ENCODE results near the gene FER.

The FER gene

DNA sequence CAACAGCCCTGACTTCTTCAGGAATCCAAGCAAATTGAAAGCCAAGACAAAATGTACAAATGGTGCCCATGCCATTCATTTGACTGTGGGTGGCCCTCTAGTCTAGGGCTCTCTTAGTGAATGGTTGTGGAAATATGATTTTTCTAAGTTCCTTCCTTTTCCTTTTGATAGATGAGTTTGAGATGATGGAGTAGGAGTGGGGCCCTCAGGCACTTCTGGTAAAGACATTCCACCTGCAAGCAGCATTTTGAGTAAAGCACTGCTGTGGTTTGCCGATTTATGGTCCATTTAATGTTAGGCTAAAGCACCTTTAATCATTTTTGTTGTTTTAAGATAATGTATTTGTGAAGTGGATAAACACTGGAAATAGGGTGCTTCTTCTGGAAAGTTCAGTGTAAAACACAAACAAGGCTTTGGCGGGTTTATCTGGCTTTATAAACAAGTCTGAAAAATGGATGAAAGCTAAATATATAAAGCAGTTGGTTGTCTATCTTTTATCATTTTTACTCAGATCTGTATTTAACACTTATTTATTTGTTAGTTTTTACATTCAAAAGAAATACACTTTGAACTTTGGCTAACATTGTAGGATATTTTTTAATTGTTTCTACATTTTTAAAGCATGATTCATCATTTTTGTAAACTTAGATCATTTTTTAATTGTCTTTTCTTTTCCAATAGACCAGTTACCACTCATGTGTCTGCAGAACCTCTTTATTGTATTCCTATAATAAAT lies 448.6 kb downstream of the FER start:
- no peak for DNase-seq

DNA sequence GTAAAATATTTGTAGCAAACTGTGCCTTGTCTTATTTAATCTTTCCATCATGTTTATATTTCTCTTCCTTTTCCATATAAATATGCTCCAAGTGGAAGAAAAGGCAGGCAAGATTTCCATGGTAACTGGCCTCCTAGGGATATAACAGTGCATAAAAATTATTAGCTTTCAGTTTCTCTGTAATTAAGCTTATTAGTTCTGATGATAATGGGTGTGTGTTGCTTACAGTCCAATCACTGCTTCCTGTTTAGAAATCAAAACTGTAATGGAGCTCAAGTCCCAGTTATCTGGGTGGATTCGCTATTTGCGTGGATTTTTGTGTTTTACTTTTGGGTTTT lies 449.1 kb downstream of the FER start:
- DNase-seq = no peak

DNA sequence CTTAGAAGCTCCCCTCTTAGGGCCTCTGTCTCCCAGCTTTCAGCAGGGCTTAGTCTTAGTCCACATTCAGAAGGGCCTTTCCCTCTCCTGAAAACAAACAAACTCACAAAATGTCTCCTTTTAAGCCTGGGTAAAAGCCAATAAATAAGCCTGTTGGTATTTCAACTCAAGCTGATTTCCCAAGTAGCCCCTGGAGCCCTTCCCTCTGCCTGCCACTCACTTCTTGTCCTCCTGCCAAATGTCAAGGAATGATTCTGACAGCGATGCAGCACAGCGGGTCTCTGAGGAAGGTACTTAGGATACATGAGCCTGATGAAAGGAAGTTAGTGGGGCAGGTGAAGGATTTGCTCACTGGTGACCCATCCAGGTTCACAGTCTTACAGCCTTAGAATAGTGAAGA lies 451.6 kb downstream of the FER start:
- no peak for DNase-seq

DNA sequence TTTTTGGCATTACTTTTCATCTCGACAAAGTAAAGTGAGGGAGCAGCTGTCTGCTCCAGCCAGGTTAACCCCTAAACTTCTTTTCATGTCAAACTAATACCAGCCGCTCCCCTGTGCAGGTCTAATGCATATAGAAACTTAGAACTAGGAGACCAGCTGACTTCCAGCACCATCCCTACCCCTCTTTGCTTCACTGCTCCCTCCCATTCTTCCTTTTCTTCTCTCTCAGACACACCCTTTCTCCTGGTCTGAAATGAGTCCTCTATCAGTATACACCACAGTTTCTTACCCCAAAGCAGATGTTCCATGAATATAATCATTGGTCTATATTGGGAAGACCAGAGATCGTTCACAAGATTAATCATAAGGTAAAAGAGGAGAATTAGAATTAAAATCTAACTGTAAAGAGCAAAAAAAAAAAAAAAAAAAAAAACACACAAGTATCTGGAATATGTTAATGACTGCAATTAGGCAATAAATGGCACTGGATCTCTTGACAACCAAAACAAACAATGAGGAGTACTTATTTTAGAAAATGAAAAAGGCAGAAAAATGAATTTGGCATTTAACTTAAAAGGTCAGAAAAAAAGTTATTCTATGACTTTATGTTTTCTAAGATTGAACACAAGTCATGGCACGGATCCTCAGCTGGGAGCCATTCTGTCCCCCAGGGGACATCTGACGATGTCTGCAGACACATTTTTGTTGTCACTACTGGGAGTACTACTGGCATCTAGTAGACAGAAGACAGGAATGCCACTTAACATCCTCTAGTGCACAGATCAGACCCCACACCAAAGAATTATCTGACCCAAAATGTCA lies 452.3 kb downstream of the FER start:
- no peak for DNase-seq

DNA sequence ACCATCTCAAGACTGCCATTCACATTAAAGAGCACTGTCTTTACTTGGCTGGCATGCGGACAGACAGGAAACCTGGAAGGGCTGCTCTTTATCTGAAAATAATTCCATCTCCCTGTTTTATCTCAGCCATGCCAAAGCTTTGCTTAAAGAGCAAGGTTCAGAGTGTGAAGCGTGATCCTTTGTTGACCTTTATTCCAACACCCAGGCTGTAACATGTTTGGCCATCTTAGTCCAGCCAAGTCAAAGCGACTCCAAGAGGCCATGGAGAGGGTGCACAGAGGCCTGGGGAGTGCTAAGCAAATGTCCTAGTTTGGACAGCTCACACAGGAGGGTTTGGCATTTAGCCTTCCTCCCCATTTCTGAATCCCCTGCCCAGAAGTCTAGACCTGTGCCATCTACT lies 467.3 kb downstream of the FER start:
- no peak for DNase-seq

DNA sequence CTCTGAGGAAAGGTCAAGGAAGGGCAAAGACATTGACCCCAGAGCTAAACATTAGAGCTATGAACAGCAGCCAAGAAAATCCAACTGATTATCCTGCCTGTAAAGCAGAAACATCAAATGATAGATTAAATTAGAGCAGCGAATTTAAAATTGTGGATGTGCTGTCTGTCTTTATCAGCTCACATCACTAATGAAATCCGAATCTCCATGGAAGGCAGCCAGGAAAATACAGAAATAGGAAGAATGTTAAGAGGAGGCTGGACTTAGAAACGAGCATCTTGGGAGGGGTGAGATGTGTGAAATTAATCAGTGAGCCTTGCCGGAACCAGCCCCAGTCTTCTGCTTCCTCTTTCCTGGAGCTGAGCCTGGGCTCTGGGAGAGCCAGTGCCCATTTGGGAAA lies 471.1 kb downstream of the FER start:
- no peak for DNase-seq

DNA sequence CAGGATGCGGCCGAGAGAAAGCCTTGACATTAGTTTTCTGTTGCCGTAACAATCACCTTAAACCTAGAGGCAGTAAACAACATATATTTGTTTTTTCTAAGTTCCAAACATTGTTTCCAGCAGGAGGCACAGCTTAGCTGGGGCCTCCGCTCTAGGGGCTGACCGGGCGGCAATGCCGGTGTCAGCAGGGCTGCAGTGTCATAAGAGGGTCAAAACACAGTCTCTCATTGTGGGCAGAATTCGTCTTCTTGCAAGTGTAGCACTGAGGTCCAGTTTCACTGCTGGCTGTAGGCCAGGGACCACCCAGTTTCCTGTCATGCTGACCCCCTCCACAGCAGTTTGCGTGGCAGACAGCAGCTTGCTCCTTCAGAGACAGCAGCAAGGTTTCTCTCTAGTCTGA lies 475.8 kb downstream of the FER start:
- no peak for DNase-seq

DNA sequence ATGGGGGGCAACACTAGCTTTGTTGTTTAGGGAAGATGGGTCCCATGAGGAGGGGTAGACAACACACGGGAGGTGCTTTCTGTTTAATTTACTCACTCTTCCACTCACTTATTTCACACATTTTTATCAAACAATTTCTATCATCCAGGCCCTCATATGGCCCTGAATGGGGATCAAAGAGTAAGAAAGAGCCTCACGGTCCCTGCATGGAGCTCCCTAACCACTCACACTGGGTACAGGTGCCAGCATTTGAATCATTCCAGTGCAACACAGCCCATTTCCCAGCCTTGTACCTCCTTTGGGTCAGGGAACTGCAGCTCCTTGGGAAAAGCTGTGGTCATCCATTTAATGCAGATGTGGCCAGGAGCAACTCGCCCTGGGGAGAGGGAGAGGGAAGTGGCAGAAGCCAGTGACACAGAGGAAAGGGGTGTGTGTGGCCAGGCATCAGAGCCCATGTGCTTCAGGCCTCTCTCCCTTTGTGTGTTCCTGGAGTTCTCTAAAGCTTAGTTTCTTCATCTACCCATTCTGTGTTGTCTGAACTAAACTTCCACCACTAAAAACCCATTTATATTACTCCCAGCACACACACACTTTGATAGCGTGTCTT lies 476.7 kb downstream of the FER start:
- DNase-seq = no peak

DNA sequence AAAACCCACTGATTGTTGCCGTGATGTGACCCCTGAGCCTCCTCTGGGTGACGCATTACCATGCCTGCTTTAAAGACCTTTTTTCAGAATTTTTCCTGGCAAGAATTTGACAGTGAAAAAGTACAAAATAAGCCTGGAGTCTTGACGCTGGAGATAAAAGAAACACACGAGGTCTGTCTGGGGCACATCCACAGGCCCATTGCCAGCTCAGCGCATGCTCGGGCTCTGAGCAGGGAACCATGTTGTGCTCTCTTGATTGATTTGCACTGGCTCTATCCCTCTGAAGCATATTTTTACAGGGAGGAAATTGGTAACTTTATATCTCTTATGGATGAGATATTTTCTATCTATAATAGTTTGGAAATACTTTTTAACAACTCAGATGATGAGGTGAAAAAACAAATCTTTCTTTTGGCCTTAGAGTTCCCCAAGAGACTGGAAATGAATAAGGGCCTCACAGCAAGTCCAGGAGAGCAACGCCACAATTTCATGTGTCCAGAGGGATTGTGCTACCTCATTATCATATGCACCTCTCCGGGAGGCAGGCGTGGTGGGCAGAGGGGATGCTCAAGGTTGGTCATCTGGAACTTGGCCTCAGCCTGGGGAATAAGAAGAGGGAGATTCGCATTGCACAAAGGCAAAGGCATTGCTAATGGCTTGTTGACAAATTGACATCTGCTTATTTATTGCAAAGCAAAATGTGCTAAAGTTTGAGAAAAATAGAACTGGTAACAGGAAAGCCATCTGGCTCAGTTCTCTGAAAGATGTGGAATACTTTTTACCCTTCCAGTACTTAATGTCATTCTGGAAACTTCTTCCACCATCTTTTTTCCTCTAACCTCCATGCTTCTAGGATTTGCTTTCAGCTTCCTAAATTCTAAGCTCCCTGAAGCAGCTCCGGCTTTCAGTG lies 478.3 kb downstream of the FER start:
- no peak for DNase-seq

DNA sequence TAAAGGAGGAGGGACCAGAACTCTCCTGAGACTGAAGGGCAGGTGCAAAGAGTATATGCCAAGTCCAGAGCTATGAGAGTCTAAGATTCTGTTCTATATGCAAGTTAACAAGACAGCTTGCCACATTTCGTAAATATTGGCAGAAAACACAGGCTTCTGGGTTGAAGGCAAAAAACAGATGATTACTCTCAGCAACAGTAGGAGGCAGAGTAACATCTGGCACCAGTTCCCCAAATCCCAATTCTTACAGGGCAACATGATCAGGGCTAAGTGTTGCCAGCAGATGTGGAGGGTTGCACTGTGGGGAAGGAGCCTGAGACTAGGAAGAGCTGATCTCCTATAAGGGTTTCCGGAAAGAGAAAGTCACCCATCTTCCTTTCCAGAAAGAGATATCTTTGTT lies 482.7 kb downstream of the FER start:
- no peak for DNase-seq

DNA sequence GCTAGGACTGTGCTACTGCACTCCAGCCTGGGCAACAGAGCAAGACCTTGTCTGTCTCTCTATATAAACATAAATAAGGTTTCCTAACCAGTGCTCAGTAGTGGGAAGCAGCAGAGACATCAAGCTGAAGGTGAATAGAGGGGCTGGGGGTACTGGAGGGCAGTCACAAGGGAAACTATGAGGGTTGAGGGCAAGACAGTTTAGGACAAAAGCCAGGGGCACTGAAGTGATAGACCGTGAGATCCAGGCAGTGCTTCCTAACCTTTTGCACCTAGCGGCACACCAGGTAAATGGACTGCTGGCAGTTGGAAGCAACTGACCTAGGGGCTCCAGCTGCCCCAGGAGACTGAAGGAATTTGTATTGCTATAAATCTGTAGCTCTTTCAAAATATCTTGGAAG lies 483.6 kb downstream of the FER start:
- no peak for DNase-seq

DNA sequence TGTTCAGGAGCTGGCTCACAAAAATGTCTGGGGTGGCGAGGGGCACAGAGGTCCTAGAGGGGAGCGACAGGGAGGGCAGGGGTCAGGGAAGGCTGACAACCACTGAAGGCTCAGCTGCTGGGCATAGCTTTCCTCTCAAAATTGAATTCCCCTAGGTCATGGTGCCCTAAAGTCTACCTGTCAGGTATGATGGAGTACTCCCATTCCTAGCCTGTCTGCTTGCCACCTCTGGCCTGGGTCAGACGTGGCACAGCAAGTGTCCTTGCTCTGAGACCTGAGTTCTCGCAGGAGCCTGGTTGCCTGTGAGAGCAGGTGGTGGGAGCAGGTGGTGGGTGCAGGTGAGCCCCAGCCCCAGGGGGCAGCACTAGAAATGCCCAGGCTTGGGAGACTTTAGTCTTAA lies 486.7 kb downstream of the FER start:
- DNase-seq = no peak

DNA sequence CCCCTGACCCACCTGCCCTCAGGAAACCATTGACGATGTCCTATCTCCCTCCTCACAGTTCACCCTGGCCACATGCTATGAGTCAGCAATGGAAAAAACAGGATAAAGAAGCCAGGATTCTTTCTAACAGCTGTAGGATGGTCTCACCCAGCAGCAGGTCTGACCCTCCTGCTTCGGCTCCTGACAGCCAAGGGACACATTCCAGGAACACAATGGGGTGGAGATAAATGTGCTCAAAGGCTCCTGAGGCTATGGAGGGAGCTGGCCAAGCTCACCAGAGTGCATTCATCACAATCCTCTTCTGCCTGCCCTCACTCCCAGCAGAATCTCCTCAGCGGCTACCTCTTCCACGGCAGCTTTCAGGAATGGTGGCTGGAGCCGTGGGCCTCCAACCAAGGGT lies 491.8 kb downstream of the FER start:
- DNase-seq = no peak

DNA sequence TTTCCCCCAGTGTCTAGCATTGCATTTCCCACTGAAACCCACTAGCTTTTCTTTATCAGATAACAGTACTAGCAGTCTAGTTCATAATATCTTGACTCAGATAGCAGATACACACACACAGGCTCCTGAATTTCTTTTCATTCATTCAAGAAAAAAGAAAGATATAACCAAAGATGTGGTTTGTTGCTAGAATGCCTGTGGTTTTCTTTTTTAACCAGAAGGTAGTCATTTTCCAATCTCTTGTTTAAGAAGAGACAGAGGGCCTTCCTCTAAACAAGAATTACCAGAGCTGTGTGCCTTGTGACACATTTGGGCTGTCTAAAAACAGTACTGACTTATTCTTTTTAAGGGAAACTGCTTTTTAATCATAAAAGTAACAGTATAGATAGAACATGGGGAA lies 494.8 kb downstream of the FER start:
- DNase-seq = no peak

DNA sequence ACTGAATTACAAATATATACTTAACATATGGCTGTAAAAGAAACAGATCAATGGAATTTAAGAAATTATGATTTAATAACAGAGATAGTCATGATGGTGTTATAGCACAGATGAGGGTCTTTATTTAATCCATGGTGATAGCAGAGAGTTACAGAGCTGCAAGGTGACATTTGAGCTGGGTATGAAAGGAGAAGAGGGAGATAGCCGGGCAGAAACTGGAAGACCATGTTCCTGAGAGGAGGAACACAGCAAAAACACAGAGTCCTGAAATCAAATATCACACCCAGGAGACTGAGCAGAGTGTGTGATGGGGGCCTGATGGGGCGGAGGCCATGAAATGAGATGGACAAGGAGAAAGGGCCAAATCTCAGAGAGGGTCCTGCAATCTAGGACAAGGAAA lies 498.7 kb downstream of the FER start:
- no peak for DNase-seq
